Thyroid gland (tissue), 4 donors: ENCODE results near the gene SH2D1B. TPM values are rescaled to one million over a fixed set of nuclear protein-coding genes. Genes with fewer than 3 reads are reported as not detected.

Experiments
- DNase-seq, 2 donors: peaks; one replicate each; pipeline ENCODE4 v3.0.0-alpha.2; 2019
- H3K27ac ChIP-seq, 3 donors: fragments of 200-600 bp; sonication (generic); 1 replicate in 2 of 3; 2 replicates in 1 of 3; pipeline ENCODE4 v1.5.1; 2016 to 2019; ENCODE audit warnings: mild to moderate bottlenecking in 1 of 3, moderate library complexity in 1 of 3
- H3K27me3 ChIP-seq: fragments of 200-600 bp; sonication (generic); one replicate; pipeline ENCODE4 v1.5.1; 2019
- H3K36me3 ChIP-seq, 2 donors: fragments of 200-600 bp; sonication (generic); one replicate each; pipeline ENCODE4 v1.5.1; 2016 to 2019
- H3K4me1 ChIP-seq, 2 donors: fragments of 200-600 bp; sonication (generic); one replicate each; pipeline ENCODE4 v1.5.1; 2017 to 2019
- H3K4me3 ChIP-seq, 3 donors: fragments of 200-600 bp; sonication (generic); replicated peaks in 1 of 3; 1 replicate in 2 of 3; 2 replicates in 1 of 3; pipeline ENCODE4 v1.5.1; 2016; ENCODE audit warnings: mild to moderate bottlenecking in 1 of 3
- H3K9me3 ChIP-seq: fragments of 200-600 bp; sonication (generic); one replicate; pipeline ENCODE4 v1.5.1; 2017
- POLR2A ChIP-seq, 2 donors: fragments of 450-650 bp; IDR thresholded peaks; one replicate each; pipeline ENCODE4 v1.6.1; 2017; ENCODE audit warnings: antibody characterized with exemption in 2 of 2, mild to moderate bottlenecking in 2 of 2, moderate library complexity in 1 of 2
- WGBS, 2 donors: methylation state at CpG; one replicate each; pipeline ENCODE4 v1.1.5; 2017; 5-methylcytosine and 5-hydroxymethylcytosine counted together
- intact Hi-C: fragments of 100-400 bp; cut with DNase I; formaldehyde crosslinking; loops from one replicate; pipeline ENCODE4 v1.15.1; 2023
- total RNA-seq, 4 donors: library from RNA; depleted of rRNA; stranded (reverse); fragments of >200 nt; gene quantifications; one replicate each; pipeline ENCODE4 v1.2.3, GENCODE V29; 2016
- TF ChIP-seq, protein P1 (sequence below), 6 experiments: fragments of 200-600 bp in 3 of 6; fragments of 450-650 bp in 3 of 6; sonication (generic) in 3 of 6; IDR thresholded peaks; one replicate each; pipeline ENCODE4 v1.5.1; 2016 to 2019; ENCODE audit warnings: antibody characterized with exemption in 6 of 6, mild to moderate bottlenecking in 2 of 6, inconsistent platforms in 1 of 6, moderate library complexity in 1 of 6

The SH2D1B gene
- total RNA-seq, 4 donors from 2014 or later = not detected

DNA sequence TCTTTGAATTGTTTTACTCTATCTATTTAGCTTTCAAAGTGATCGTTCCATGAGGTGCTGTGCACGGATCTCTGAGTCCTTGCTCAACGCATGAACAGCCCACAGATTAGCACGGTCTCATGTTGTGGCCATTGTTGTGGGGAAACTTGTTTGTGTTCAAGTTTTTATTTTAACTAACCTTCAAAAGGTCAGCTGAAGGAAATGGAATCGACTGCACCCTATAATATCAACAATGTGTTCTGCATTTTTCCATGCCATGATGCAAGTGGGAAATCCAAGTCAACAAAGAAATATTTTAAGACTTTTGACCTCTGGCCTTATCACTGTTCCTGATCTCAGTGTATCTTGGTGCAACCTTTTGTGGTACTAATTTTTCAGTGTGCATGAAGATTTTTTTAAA is 6.1 kb downstream of the SH2D1B start:
- H3K27me3 ChIP-seq = no peaks in the 10 kb centered on the region
- H3K4me1 ChIP-seq = no peaks in the 10 kb centered on the region
- H3K36me3 ChIP-seq = no peaks in the 10 kb centered on the region
- intact Hi-C loops = no loop called here
- TF ChIP-seq, protein P1, sequence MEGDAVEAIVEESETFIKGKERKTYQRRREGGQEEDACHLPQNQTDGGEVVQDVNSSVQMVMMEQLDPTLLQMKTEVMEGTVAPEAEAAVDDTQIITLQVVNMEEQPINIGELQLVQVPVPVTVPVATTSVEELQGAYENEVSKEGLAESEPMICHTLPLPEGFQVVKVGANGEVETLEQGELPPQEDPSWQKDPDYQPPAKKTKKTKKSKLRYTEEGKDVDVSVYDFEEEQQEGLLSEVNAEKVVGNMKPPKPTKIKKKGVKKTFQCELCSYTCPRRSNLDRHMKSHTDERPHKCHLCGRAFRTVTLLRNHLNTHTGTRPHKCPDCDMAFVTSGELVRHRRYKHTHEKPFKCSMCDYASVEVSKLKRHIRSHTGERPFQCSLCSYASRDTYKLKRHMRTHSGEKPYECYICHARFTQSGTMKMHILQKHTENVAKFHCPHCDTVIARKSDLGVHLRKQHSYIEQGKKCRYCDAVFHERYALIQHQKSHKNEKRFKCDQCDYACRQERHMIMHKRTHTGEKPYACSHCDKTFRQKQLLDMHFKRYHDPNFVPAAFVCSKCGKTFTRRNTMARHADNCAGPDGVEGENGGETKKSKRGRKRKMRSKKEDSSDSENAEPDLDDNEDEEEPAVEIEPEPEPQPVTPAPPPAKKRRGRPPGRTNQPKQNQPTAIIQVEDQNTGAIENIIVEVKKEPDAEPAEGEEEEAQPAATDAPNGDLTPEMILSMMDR (IDR thresholded peaks at IDR 0.05) = no peak
- no peak for TF ChIP-seq POLR2A (IDR thresholded peaks at IDR 0.05)
- no peaks in the 10 kb centered on the region for H3K9me3 ChIP-seq
- no peak overlapping the region for H3K27ac ChIP-seq
- 56 to 60% methylated on average over 5 of the region's 5 CpGs for WGBS, 2 donors
- no peak for DNase-seq
- no peak overlapping the region for H3K4me3 ChIP-seq

DNA sequence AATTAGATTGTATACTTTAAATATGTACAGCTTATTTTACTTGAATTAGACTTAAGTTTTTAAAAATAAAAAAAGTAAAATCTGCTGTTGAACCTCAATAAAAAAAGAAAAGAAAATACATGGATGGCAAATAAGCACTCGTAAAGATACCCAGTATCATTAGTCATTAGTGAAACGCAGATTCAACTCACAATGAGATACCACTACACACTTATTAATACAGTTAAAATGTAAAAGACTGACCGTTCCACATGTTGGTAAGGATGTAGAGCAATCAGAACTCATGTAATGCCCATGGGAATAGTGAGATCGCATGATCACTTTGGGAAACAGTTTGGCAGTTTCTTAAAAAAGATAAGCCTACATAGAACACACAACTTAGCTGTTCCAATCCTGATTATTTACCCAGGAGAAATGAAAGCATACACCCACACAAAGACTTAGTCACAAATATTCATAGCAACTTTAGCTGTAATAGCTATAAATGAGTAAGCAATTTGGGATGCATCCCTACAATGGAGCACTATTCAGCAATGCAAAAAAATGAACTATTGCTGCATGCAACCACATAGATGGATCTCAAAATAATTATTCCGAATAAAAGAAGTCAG is 7.3 kb downstream of the SH2D1B start:
- intact Hi-C loops = no loop called here
- H3K36me3 ChIP-seq = no peaks in the 10 kb centered on the region
- H3K9me3 ChIP-seq = no peaks in the 10 kb centered on the region
- no peak for TF ChIP-seq POLR2A (IDR thresholded peaks at IDR 0.05)
- TF ChIP-seq, protein P1 (IDR thresholded peaks at IDR 0.05) = no peak
- no peak overlapping the region for H3K4me3 ChIP-seq
- no peaks in the 10 kb centered on the region for H3K27me3 ChIP-seq
- no peak overlapping the region for H3K27ac ChIP-seq
- DNase-seq = no peak
- H3K4me1 ChIP-seq = no peaks in the 10 kb centered on the region
- WGBS, 2 donors = 64 to 74% methylated on average over 5 of the region's 5 CpGs

GRCh38 chr1:162400790-162401355 is 11.1 kb downstream of the SH2D1B start:
- H3K4me3 ChIP-seq = no peak overlapping the region
- no peak overlapping the region for H3K27ac ChIP-seq
- DNase-seq = no peak
- WGBS, 2 donors = 93% methylated on average over 10 of the region's 10 CpGs
- no peaks in the 10 kb centered on the region for H3K36me3 ChIP-seq
- H3K27me3 ChIP-seq = no peaks in the 10 kb centered on the region
- no peaks in the 10 kb centered on the region for H3K4me1 ChIP-seq
- intact Hi-C loops = no loop called here
- no peak for TF ChIP-seq POLR2A (IDR thresholded peaks at IDR 0.05)
- no peaks in the 10 kb centered on the region for H3K9me3 ChIP-seq

GRCh38 chr1:162398999-162399580 is 12.8 kb downstream of the SH2D1B start:
- no peak overlapping the region for H3K27ac ChIP-seq
- no peaks in the 10 kb centered on the region for H3K9me3 ChIP-seq
- H3K4me1 ChIP-seq = no peaks in the 10 kb centered on the region
- H3K27me3 ChIP-seq = no peaks in the 10 kb centered on the region
- no peaks in the 10 kb centered on the region for H3K36me3 ChIP-seq
- H3K4me3 ChIP-seq = no peak overlapping the region
- intact Hi-C loops = no loop called here
- no peak for TF ChIP-seq POLR2A (IDR thresholded peaks at IDR 0.05)
- TF ChIP-seq, protein P1 (IDR thresholded peaks at IDR 0.05) = no peak
- 82 to 86% methylated on average over 8 of the region's 8 CpGs for WGBS, 2 donors
- DNase-seq = no peak

DNA sequence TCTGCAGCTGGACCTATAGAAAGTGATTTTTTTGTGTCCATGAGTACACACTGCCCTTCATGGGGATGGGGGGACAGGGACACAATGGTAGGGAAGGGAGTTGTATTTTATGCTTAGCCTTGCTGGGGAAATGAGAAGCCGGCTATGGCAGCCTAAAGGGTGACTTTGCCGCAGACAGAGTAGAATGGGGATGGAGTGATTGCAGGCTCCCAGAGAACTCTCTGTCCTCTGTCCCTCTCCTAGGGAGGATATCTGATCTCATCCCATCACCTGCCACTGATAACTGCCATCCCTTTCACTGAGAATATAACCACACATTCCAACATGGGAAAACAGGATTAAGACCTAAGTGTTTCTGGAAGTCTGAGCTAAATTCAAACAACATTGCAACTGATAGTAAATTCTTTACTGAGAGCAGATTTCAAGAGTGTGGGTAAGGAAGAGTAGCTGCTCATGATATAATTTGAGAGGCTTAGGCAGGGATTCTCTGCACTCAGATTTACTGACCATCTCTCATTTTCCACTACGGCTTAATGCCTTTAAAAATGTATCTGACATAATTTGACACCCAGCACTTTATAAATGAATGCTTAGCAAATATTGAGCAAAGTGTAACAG is 13.9 kb downstream of the SH2D1B start:
- Histone ChIP-seq H3K27ac (no peak overlapping the region), H3K4me3 (no peak overlapping the region), H3K36me3 (no peaks in the 10 kb centered on the region), H3K27me3 (no peaks in the 10 kb centered on the region), H3K4me1 (no peaks in the 10 kb centered on the region), H3K9me3 (no peaks in the 10 kb centered on the region)
- WGBS, 2 donors = 59 to 63% methylated on average over 3 of the region's 3 CpGs
- intact Hi-C loops = no loop called here
- DNase-seq = no peak
- no peak for TF ChIP-seq POLR2A (IDR thresholded peaks at IDR 0.05)
- TF ChIP-seq, protein P1 (IDR thresholded peaks at IDR 0.05) = no peak
